ENCODE data around the gene FMN1.

FMN1 gene

DNA sequence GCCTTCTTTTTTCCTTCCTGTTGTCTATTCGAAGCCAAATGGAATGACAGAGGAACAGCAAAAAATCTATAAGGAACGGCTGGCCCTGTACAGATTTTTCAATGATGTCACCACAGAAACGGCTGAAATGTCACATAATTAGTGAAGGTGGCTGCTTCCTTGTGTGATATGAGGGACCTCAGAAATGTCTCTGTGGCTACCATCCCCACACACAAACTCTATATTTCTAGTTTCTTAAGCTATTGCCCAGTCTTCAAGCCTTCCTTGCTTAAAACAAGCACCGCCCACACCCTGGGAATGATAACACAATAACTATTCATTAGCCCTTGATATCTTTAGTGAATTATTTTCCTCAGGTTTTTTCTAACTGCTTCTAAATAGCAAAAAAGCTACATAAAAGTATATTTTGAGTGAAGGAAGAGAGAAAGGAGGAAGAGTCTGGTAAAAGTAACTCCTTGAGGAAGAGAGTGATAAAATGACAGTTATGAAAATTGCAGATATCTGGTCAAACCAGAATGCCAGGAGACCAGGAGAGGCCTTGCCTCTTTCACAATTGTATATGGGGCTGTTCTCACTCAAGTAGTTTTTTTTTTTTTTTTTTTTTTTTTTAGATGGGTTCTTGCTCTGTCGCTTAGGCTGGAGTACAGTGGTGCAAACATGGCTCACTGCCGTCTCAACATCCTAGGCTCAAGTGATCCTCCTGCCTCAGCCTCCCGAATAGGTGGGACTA, 38.7 kb downstream of the FMN1 start:
- no peak for DNase-seq (ENCODE audit: low read depth)

DNA sequence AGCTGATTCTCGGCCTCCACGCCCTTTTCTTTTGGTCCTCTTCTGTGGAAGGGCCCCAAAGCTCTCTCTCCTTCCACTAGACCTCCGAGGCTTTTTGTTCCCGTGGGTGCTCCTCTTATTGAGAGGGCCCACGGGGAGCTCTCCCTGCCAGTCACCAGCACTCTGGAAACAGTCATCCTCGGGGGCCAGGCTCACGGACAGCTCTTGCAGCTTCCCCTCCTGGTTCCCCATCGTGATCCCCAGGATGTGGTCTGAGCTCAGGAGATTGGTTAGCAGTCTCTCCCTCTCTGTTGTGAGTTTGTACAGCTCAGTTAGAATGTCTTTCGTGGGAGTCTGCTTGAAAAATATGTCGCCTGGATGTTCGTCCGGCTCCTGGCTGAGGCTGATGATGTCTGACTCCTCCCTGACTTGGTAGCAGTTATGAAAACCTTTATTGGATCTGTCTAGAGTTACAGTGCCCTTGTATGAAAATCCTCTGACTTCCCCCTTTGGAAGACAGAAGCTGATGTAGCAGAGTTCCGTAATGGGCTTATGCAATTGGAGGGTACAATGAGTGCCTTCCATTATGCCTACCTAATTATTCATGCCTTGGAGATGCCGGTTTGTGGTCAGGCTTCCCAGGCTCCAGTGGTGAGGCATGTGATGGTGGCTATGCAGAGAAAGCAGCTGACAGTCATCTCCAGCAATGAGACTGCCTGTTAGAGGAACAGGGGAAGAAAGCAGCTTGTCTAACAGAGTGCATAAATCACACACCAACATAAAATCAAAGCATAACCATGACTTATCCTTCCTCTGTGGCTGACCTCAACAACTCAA, 40.0 kb downstream of the FMN1 start:
- DNase-seq (ENCODE audit: low read depth), result no peak

DNA sequence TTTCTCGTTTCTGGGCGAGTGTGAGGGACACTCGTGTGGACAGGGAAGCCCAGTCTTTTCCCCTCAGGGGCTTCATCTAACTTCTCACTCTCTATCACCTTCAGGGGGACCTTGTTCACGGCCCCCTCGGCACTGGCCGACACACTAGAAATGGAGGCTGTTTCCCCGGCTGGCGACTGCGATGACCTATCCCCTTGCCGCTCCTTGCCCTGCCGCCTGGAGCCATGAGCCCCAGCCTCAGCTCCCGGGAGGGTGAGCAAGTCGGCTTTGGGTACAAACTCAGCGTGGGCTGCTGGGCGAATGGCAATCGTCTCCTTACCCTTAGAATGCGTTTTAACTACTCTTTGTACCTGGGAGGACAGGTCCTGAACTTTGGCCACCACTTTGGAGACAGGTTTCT, 41.0 kb downstream of the FMN1 start:
- DNase-seq (ENCODE audit: low read depth), result no peak

DNA sequence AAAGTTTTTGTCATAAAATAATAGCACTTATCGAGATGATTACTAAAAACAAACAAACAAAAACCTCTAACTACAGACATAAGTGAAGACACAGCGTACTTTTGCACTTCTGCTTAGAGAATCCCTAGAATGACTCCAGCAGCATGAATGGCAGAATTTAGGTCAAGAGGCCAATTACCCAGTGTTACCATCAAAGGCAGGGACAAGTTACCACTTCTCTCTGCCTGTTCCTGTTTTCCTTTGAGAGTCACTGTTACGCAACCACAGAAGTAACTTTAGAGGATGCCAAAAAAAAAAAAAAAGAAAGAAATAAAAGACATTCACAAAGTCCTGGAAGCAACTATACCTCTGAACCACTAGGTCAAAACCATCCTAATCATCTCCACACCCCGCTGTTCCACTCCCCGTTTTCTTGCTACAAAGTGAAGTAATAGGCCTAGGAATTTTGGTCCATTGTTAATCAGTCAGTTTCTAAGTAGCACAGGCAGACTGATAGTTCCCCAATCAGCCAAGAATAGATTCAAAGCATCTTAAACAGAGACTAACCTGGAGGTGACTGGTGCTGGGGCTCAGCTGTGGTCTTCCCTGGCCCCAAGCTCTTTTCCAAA, 41.9 kb downstream of the FMN1 start:
- no peak for DNase-seq (ENCODE audit: low read depth)

DNA sequence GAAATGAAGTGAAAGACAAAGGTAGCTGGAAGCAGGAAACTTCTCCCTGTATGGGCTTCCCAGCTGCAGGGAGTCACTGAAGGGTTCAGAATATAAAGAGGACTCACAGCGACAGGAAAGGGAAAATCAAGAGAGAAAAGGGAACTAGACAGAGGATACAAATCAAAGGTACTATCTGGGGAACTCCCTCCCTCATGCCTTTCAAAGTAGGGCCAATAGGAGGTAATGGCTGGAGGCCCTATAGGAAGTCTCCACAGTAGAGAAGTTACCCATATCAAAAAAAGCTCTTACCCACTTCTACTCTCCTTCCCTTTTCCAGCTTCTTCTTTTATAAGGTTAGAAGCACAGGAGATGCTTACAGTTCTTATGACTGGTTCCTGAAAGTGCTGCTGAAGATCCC, 43.5 kb downstream of the FMN1 start:
- DNase-seq (ENCODE audit: low read depth), result no peak

DNA sequence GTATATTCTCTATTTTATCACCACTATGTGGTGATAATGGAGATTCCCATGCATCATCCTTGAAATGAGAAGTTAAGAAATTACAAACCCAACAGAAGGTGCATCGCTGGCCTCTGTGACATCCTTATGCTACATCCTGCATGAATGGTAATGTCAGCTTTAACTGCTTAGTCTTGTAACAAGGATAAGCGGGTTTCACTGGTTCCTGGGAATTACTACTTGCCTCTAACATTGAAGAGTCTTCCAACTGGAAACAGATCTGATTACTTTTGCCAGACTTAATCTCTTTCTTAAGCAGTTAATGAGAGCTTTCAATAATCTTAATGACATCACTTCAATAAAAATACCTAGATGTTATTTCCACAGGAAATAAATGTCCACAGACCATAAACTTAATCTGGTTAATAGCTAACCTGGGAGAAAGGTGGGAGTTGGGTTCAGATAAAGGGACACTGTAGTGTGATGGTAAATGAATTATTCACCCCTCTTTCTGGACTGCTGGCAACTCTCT, 44.0 kb downstream of the FMN1 start:
- no peak for DNase-seq (ENCODE audit: low read depth)

DNA sequence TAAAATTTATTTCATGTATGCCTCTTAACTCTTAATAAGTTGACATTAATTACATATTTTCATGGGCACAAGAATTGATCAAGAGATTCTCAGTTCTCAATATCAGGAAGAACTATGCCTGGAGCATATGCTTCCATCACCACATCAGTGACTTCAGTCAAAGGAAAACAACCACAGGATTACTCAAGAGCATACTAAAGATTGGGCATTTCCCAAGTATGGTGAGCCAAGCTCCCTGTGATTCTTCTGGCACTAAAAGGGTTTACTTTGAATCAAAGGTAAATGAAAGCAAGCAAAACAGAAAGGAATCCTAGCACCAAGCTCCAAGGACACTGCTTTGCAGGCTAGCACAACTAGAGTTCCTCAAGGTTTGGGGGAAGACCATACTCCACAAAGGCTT, 44.6 kb downstream of the FMN1 start:
- DNase-seq (ENCODE audit: low read depth), result no peak

DNA sequence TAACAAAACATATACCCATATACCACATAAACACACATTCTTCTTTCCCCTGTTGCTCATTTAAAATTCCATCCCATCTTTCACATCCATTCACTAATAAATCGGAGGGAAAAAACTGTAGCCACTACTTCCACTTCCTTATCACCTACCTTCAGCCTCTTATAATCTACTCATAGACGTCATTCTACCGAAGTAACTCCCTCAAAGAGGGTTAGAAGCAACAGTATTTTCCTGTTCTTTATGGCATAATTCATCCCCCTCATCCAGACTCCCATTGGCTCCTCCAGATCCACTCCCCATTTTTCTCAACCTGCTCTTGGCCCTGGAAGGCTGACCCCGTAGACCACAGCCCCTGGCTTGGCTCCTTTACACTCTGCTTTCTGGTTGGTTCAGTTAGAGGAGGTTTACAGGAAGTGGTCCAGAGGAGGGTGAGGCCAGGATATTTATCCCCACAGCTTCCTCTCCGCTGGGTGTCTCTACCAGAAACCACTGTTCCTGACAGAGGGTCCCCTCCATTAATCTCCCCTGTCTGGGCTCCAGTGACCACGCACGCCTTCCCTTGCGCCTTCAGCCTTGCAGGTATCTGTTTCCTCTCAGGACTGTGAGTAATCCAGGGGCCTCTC, 46.3 kb downstream of the FMN1 start:
- DNase-seq (ENCODE audit: low read depth), result no peak

DNA sequence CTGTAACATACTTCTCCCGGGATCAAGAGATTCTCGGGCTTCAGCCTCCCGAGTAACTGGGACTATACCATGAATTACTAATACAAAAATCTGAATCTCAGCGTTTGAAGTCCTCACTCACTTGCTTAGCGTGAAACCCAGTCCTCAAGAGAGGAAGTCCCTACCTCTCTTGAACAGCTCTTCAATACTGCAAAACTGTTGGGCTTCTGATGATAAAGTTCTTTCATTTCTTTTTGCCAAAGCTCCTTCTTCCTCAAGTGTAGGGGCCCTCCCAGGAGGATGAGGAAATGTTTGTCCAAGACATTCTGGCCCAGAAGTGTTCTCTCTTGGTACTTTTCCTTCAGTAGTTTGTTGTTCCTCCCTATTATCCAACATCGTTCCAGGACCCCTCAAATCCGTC, 48.5 kb downstream of the FMN1 start:
- DNase-seq (ENCODE audit: low read depth), result no peak

DNA sequence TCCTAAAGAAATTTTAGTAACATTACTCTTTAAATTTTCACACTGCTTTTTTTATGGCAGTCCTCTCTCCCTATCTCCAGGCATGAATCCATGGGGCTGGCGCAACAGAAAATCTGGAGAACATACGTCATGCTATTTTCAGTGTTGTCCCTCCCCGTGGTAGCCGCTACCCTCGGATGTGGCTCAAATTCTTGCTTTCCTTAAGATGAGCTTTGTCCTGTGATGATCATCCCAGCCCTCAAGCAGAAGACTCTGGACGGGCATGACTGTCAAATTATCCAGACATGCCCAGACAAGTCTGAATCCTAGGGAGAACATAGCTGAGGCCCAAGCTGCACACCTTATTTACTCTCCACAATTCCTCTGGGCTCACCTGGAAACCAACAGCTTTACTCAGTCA, 49.1 kb downstream of the FMN1 start:
- no peak for DNase-seq (ENCODE audit: low read depth)

DNA sequence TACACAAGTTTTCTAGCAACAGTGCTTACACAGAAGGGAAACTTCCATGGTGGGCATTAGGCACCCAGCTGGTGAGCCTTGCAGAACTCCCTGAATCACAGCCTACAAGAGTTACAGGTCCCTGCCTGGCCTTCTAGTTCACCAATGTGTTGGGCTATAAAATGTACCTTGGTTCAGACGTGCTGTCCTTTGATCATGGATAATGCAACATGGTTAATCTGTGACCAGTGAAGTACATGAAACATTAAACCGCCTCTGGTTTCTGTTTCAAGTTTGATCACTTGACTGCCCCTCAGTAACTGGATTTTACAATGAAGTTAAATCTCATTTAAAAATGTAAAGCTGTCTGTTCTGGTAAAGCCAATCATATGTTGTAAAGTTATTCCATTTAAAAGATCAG, 51.8 kb downstream of the FMN1 start:
- DNase-seq (ENCODE audit: low read depth), result no peak

DNA sequence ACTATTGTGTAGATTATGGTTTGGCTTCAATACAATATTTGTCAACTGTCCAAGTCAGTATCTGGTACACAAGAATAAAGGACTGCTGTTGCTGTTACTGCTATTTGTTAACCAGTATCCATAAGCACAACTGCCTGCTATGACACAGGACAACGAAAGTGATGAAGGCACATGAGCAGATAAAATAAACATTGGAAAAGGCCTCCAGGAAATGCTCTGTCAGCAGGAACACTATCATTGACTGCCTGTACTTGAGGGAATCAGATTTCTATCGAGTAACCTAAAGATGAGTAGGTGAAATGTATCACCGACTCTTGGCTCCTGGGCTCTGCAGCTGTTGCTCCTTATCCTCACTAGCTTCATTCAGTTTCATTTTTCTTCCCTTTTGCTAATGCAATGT, 56.5 kb downstream of the FMN1 start:
- DNase-seq (ENCODE audit: low read depth), result no peak

DNA sequence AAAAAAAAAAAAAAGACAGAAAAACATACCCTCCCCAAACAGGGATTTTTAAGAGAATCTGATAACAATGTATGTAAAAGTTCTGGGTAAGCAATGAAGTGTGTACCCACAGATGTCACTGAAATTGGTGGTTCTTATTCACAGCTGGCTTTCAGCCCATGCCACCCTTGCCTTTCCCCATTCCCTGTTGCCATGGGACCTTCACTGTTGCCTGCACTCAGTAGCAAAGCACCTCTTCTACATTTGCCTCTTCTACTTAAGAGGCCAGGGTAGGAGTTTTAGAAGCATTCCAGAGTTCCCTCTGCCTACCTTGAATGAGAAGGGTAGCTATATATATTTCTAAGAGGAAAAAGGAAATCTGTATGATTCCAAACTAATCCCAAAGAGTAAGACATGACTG, 57.4 kb downstream of the FMN1 start:
- DNase-seq (ENCODE audit: low read depth), result no peak

DNA sequence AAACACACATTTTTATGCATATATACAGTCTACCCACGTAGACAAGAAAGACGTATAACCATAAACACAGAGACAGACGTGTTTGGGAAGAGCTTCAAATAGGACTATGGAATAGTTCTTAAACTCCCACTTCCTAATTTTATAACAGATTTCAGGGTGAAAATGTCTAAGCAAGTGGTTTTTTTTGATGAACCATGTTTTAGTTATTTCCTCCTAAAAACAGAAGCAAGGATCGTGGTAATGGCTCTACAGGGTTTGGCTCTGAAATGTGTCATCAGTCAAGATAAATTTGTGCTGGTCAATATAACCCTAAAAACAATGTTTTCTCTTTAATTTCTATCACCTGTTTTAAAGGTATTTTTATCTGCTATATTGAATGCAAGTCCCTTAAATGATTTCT, 58.2 kb downstream of the FMN1 start:
- DNase-seq (ENCODE audit: low read depth), result no peak

DNA sequence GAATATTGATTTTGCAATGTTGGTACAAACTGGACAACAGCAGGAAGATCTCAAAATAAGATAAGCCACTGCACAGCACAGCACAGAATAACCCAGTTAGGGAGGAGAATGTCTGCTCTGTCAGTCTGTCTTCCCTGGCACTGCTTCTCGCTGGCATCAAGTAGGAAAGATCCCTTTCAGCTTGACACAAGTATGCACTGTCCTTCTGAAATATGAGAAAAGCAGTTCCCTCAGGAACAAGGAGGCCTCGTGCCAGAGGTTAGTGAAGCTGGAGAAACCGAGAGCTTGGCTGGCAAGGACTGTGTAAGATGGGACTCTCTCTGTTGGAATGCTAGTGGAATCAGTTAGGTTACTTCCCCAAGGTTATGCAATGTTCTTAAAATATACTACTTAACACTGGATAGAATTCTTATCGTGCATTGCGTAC, 59.1 kb downstream of the FMN1 start:
- DNase-seq (ENCODE audit: low read depth), result no peak

DNA sequence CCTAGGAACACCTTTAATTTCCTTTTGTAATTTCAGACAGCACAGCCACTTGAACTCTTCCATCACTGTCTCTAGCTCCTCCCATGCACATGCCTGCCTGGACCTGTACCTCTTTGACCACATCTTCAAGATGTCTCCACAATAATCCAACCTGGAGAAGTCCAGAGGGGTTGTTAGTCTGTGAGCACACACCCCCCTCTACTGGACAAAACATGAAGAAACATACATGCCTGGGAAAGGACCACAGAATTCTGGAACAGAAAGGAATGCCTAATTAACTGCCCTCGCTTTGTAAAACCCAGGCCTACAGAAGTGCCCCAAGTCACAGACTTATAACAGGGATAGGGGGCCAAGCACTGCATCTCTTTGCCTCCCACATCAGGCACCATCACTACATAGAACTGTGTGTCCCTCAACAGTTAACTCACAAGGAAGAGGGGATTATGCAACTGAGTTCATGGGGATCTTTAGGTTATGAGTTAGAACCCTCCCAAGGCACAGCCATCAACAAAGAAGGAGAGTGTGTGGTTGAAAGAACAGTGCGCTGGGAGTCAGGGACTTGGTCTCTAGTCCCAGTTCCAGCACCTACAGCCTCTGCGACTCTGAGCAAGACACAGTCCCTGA, 61.7 kb downstream of the FMN1 start:
- no peak for DNase-seq (ENCODE audit: low read depth)

DNA sequence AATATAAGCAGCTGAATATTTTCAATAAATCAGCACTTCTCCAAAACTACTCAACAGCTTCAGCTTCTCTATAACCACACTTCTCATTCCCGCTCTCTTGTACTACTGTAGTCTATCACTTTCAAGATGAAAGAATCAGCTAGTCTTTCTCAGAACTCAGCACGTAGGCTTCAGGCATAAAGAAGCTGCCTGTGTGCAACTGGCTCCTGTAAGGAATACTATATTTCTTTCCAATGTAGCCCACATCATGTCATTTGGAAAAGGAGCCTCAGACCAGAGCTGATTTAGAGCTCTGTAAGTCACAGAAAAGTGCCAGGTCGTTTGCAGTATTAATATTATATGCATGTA, 62.3 kb downstream of the FMN1 start:
- no peak for DNase-seq (ENCODE audit: low read depth)

DNA sequence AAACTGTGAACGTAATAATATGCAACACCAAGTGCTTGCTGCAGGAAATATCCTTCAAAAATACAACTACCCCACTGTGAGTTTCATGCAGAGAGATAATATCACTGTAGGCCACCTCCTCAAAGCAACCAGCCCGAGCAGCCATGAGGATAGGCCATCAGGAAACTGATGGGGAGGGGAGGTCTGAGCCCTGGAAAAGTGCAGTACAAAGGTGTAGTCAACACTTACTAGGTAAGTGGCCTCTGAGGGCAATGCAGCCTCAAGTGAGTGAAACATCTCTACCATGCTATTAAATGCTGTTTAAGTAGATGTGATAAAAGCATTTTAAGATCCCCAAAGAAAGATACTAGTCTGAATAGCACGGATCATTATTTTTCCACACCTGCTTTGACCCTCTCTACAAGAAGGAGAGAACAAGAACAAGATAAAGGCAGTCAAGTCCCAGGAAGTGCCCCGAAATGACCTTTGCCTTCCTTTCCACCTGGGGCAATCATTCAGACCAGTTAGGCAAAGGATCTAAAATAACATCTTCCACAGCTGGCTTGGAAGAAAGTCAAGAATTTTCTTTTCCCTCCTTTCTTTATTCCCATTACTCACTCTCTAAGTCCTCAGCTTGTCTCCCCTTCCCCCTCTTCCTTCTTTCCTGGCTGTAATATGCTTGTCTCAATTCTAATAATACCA, 62.8 kb downstream of the FMN1 start:
- no peak for DNase-seq (ENCODE audit: low read depth)

DNA sequence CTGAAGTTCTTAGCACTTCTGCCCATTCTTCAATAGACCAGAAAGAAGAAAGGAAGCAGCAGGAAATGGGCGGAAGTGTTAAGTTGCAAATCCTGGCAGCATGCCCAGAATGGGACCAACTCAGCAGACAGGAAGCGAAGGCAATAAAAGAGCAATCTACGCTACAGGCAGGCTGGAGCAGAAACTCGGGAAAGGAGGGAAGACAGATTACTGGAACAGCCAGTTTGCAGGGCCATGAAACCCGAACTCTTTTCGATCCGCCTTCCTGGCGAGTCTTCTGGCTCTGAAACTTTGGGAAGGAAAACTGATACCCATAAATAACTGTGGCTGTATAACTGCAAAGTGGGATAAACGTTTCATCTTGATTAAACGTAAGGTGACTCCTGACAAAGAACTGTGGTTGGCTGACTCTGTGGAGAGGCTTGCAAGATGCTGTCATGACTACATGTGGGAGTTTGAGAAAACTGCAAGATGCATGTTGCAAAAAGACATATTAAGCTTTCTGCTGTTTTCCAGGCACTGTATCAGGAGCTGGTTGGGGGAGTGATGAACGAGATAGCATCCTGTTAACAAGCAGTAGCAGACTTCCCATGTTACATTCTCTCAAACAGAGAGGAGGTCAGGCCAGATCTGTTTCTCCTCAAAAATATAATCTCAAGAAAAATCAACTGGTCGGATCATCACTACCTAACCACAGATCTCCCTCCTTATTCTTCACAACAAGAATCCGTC, 67.8 kb downstream of the FMN1 start:
- DNase-seq (ENCODE audit: low read depth), result peak; percentile 11

DNA sequence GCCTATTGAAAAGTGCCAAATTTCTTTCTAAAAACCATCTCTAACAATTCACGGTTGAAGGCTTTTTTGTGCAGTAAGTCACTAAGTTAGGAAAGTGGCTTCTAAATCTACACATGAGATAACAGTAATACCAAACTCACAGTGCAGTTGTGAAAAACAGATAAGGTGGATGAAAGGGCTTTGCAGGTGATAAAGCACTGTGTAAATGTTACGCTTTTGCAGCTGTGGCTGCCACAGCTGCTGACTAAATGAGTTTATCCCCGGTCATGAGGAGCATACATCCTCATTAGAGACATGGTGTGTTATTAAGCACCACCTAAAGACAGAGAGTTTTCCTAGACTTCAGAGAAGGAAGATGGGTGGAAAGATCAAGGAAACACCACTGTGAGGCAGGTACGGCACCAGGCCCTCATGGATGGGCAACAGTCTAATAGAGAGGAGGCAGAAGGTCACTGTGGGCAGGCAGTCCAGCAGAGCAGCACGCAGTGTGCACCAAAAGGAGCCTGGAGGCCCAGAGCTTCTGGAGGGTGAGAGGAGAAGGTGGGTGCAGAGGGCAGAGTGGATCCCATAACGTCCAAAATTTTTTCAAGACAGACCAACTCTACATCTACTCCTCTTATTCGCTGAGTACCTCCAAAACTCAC, 68.5 kb downstream of the FMN1 start:
- no peak for DNase-seq (ENCODE audit: low read depth)
